HepG2 (cell line): ENCODE results near the gene LYZL2. TPM values are rescaled to one million over a fixed set of nuclear protein-coding genes. Genes with fewer than 3 reads are reported as not detected.

Experiments used
- AKAP8 ChIP-seq: sonication (generic); formaldehyde crosslinking; IDR thresholded peaks from 2 replicates; pipeline ENCODE4 v1.5.1; 2020; ENCODE audit warnings: mild to moderate bottlenecking, missing genetic modification reagents
- ATF7 ChIP-seq, 2 experiments: fragments of 450-650 bp in 1 of 2; sonication (generic) in 1 of 2; formaldehyde crosslinking in 1 of 2; IDR thresholded peaks; 2 replicates each; pipeline versions ENCODE4 v1.4.0 to v1.6.1; 2016 to 2020; ENCODE audit warnings: antibody characterized with exemption in 1 of 2, mild to moderate bottlenecking in 1 of 2, missing genetic modification reagents in 1 of 2
- ESRRA ChIP-seq: sonication (generic); formaldehyde crosslinking; IDR thresholded peaks from 2 replicates; pipeline ENCODE4 v1.5.1; 2020; ENCODE audit warnings: mild to moderate bottlenecking, low read depth, missing genetic modification reagents
- HOXA9 ChIP-seq: sonication (generic); formaldehyde crosslinking; IDR thresholded peaks from 2 replicates; pipeline ENCODE4 v1.8.1; 2022; ENCODE audit warnings: missing genetic modification reagents, mild to moderate bottlenecking, moderate library complexity, borderline replicate concordance
- MAF1 ChIP-seq: sonication (generic); formaldehyde crosslinking; IDR thresholded peaks from 2 replicates; pipeline ENCODE4 v1.5.0; 2020; ENCODE audit warnings: missing genetic modification reagents, borderline replicate concordance
- MAFK ChIP-seq, 2 experiments: IDR thresholded peaks in 1 of 2; conservative IDR thresholded peaks in 1 of 2; 2 replicates each; pipeline ENCODE4 v1.6.1; 2011; ENCODE audit warnings: improper control_type of control experiment in 2 of 2, low read length in 2 of 2
- NBN ChIP-seq: fragments of 450-650 bp; conservative IDR thresholded peaks from 2 replicates; pipeline ENCODE4 v1.6.1; 2017
- NFE2L2 ChIP-seq: fragments of 150-350 bp; IDR thresholded peaks from 2 replicates; pipeline ENCODE4 v1.6.1; 2014; ENCODE audit warnings: low read length
- NFIB ChIP-seq: sonication (generic); formaldehyde crosslinking; IDR thresholded peaks from 2 replicates; pipeline ENCODE4 v1.9.0; 2021; ENCODE audit warnings: missing genetic modification reagents, mild to moderate bottlenecking, borderline replicate concordance
- NFKB2 ChIP-seq: sonication (generic); formaldehyde crosslinking; IDR thresholded peaks from 2 replicates; pipeline ENCODE4 v1.4.0; 2020; ENCODE audit warnings: missing genetic modification reagents, borderline replicate concordance
- SP4 ChIP-seq: sonication (generic); formaldehyde crosslinking; IDR thresholded peaks from 2 replicates; pipeline ENCODE4 v1.8.1; 2023; ENCODE audit warnings: mild to moderate bottlenecking, missing genetic modification reagents
- TRIM24 ChIP-seq: sonication (generic); formaldehyde crosslinking; IDR thresholded peaks from 2 replicates; pipeline ENCODE4 v1.8.0; 2022; ENCODE audit warnings: mild to moderate bottlenecking, missing genetic modification reagents
- WIZ ChIP-seq: sonication (generic); formaldehyde crosslinking; IDR thresholded peaks from 2 replicates; pipeline ENCODE4 v1.5.1; 2020; ENCODE audit warnings: mild to moderate bottlenecking, missing genetic modification reagents
- ZEB1 ChIP-seq: IDR thresholded peaks from 2 replicates; pipeline ENCODE4 v1.6.1; 2012; ENCODE audit warnings: mild to moderate bottlenecking, low read depth, inconsistent platforms; ENCODE audit not compliant: insufficient replicate concordance
- ZNF207 ChIP-seq: fragments of 450-650 bp; IDR thresholded peaks from 2 replicates; pipeline ENCODE4 v1.6.1; 2016; ENCODE audit warnings: antibody characterized with exemption, borderline replicate concordance
- ZNF264 ChIP-seq: sonication (generic); formaldehyde crosslinking; IDR thresholded peaks from 2 replicates; pipeline ENCODE4 v1.4.0; 2020; ENCODE audit warnings: missing genetic modification reagents
- ZNF563 ChIP-seq: sonication (generic); formaldehyde crosslinking; IDR thresholded peaks from 2 replicates; pipeline ENCODE4 v1.8.0; 2022; ENCODE audit warnings: mild to moderate bottlenecking, moderate library complexity, missing genetic modification reagents
- ZNF644 ChIP-seq: IDR thresholded peaks from 2 replicates; pipeline ENCODE4 v1.6.1; 2016; ENCODE audit warnings: low read depth
- ZNF670 ChIP-seq: sonication (generic); formaldehyde crosslinking; IDR thresholded peaks from 2 replicates; pipeline ENCODE4 v1.8.0; 2022; ENCODE audit warnings: mild to moderate bottlenecking, missing genetic modification reagents, borderline replicate concordance
- ZNF772 ChIP-seq: sonication (generic); formaldehyde crosslinking; IDR thresholded peaks from 2 replicates; pipeline ENCODE4 v1.5.0; 2020; ENCODE audit warnings: mild to moderate bottlenecking, missing genetic modification reagents
- ZNF891 ChIP-seq: sonication (generic); formaldehyde crosslinking; IDR thresholded peaks from 2 replicates; pipeline ENCODE4 v1.5.0; 2020; ENCODE audit warnings: mild to moderate bottlenecking, missing genetic modification reagents
- polyA plus RNA-seq, 8 experiments: library from polyadenylated mRNA; depleted of rRNA in 3 of 8; stranded (reverse) in 7 of 8; unstranded in 1 of 8; fragments of >200 nt; fragmentation: Illumina TruSeq in 4 of 8; extraction: Trizol in 4 of 8; gene quantifications; 2 replicates each; pipeline versions ENCODE4 v1.2.1 to v1.2.3, GENCODE V29; 2011 to 2016; ENCODE audit warnings: low read depth in 4 of 8, missing spikeins in 1 of 8, mixed read lengths in 1 of 8; ENCODE audit not compliant: insufficient read depth in 1 of 8
- total RNA-seq, 5 experiments: library from RNA; depleted of rRNA; stranded (reverse); fragments of >200 nt; fragmentation: Illumina TruSeq; extraction: Trizol; gene quantifications; 2 replicates each; pipeline ENCODE4 v1.2.3, GENCODE V29; 2016; ENCODE audit warnings: low read depth in 1 of 5
- TF ChIP-seq, protein P1 (sequence below): sonication (generic); formaldehyde crosslinking; IDR thresholded peaks from 2 replicates; pipeline ENCODE4 v1.9.0; 2022; ENCODE audit warnings: low read depth, missing genetic modification reagents
- TF ChIP-seq, protein P2 (sequence below): sonication (generic); formaldehyde crosslinking; IDR thresholded peaks from 2 replicates; pipeline ENCODE4 v1.4.0; 2020; ENCODE audit warnings: missing genetic modification reagents, borderline replicate concordance
- TF ChIP-seq, protein P3 (sequence below): sonication (generic); formaldehyde crosslinking; conservative IDR thresholded peaks from 2 replicates; pipeline ENCODE4 v1.8.0; 2022; ENCODE audit warnings: low read depth, missing genetic modification reagents
- TF ChIP-seq, protein P4 (sequence below): sonication (generic); formaldehyde crosslinking; IDR thresholded peaks from 2 replicates; pipeline ENCODE4 v1.5.1; 2020; ENCODE audit warnings: mild to moderate bottlenecking, missing genetic modification reagents, borderline replicate concordance

LYZL2 gene
- total and polyA plus RNA-seq, 2 of the 13 experiments (the other 11 are each of a cell fraction or from before 2014, with no cell fraction given), result 0.20 to 0.63 TPM

DNA sequence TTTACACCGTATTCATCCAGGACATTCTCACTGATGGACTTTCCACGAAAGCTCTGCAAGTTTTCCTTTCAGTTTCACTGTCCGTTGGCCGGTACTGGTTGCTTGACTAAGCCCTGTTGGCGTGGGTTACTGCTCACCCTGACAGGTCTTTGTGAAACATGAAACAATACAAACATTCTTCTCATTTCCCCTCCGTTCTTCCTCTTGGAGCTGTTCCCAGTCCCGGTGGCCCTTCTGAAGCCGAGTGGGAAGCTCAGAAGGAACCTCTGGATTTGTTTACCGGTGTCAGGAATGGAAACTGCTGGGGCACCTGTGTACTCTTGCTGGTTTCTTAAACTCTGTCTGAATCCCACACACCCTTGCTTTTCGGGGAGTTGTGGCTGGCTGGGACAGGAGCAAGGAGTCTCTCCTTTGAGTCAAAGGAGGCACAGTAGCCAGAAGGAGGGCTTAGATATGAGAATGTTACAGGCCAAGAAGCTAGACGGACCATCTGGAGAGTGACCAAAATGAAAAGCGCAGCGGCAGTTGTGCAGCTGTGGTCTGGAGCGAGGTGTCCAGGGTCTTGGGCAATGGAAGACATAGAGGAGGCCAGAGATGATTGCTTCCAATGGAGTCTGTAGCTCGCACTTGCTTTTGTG lies 45.7 kb downstream of the LYZL2 start (continued):
- TF ChIP-seq NFE2L2 (no peak), WIZ (CRISPR knock-in tag) (no peak), ZNF264 (CRISPR knock-in tag) (no peak), NFIB (CRISPR knock-in tag) (no peak), ZNF891 (CRISPR knock-in tag) (0 out of 2 replicates have a peak, but pooled peaks have one; percentile 39), MAFK (conservative IDR thresholded peaks at IDR 0.05 in 1 of 2, IDR thresholded peaks at IDR 0.05 in 1 of 2; ENCODE audit: low read length in 2 of 2) (no peak), MAF1 (CRISPR knock-in tag) (no peak), ZNF563 (CRISPR knock-in tag) (no peak), TRIM24 (no peak), ZNF772 (CRISPR knock-in tag) (no peak), HOXA9 (no peak), ZNF644 (CRISPR knock-in tag) (peak; percentile 15; the same call in 1 of the 2 replicates), SP4 (CRISPR knock-in tag) (no peak), ZEB1 (no peak), ZNF670 (CRISPR knock-in tag) (no peak), ZNF207 (no peak), NFKB2 (CRISPR knock-in tag) (no peak), ESRRA (CRISPR knock-in tag) (no peak), AKAP8 (CRISPR knock-in tag) (no peak), ATF7 (IDR thresholded peaks at IDR 0.05) (no peak), ATF7 (CRISPR knock-in tag; IDR thresholded peaks at IDR 0.05) (no peak), NBN (no peak)
- TF ChIP-seq, protein P1, sequence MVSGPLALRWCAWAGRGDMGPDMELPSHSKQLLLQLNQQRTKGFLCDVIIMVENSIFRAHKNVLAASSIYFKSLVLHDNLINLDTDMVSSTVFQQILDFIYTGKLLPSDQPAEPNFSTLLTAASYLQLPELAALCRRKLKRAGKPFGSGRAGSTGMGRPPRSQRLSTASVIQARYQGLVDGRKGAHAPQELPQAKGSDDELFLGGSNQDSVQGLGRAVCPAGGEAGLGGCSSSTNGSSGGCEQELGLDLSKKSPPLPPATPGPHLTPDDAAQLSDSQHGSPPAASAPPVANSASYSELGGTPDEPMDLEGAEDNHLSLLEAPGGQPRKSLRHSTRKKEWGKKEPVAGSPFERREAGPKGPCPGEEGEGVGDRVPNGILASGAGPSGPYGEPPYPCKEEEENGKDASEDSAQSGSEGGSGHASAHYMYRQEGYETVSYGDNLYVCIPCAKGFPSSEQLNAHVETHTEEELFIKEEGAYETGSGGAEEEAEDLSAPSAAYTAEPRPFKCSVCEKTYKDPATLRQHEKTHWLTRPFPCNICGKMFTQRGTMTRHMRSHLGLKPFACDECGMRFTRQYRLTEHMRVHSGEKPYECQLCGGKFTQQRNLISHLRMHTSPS (CRISPR knock-in tag), result no peak
- TF ChIP-seq, protein P2, sequence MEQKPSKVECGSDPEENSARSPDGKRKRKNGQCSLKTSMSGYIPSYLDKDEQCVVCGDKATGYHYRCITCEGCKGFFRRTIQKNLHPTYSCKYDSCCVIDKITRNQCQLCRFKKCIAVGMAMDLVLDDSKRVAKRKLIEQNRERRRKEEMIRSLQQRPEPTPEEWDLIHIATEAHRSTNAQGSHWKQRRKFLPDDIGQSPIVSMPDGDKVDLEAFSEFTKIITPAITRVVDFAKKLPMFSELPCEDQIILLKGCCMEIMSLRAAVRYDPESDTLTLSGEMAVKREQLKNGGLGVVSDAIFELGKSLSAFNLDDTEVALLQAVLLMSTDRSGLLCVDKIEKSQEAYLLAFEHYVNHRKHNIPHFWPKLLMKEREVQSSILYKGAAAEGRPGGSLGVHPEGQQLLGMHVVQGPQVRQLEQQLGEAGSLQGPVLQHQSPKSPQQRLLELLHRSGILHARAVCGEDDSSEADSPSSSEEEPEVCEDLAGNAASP (CRISPR knock-in tag), result no peak
- TF ChIP-seq, protein P3, sequence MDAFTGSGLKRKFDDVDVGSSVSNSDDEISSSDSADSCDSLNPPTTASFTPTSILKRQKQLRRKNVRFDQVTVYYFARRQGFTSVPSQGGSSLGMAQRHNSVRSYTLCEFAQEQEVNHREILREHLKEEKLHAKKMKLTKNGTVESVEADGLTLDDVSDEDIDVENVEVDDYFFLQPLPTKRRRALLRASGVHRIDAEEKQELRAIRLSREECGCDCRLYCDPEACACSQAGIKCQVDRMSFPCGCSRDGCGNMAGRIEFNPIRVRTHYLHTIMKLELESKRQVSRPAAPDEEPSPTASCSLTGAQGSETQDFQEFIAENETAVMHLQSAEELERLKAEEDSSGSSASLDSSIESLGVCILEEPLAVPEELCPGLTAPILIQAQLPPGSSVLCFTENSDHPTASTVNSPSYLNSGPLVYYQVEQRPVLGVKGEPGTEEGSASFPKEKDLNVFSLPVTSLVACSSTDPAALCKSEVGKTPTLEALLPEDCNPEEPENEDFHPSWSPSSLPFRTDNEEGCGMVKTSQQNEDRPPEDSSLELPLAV (CRISPR knock-in tag), result no peak
- TF ChIP-seq, protein P4, sequence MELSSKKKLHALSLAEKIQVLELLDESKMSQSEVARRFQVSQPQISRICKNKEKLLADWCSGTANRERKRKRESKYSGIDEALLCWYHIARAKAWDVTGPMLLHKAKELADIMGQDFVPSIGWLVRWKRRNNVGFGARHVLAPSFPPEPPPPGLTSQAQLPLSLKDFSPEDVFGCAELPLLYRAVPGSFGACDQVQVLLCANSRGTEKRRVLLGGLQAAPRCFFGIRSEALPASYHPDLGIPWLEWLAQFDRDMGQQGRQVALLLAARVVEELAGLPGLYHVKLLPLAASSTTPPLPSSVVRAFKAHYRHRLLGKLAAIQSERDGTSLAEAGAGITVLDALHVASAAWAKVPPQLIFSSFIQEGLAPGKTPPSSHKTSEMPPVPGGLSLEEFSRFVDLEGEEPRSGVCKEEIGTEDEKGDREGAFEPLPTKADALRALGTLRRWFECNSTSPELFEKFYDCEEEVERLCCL (CRISPR knock-in tag), result no peak
